SK-N-MC (cell line): ENCODE measurements around the gene RNF144B.

ENCODE experiments used
- DNase-seq: peaks from one replicate; pipeline ENCODE4 v3.0.0-alpha.2; 2011; ENCODE audit warnings: low read depth, low spot score
- H3K27ac ChIP-seq: fragments of 200-600 bp; sonication (generic); 2 replicates; pipeline ENCODE4 v1.5.1; 2016; ENCODE audit warnings: mixed run types
- H3K36me3 ChIP-seq: fragments of 200-600 bp; sonication (generic); 2 replicates; pipeline ENCODE4 v1.6.1; 2017; ENCODE audit warnings: antibody characterized with exemption, low read length, mixed read lengths; ENCODE audit not compliant: insufficient read depth
- H3K4me3 ChIP-seq: fragments of 200-600 bp; sonication (generic); 2 replicates; pipeline ENCODE4 v1.5.1; 2016
- H3K9ac ChIP-seq: fragments of 200-600 bp; sonication (generic); 2 replicates; pipeline ENCODE4 v1.8.0; 2017; ENCODE audit warnings: mixed run types, mixed read lengths; ENCODE audit not compliant: insufficient read length
- H3K9me3 ChIP-seq: fragments of 200-600 bp; sonication (generic); 2 replicates; pipeline ENCODE4 v1.6.1; 2017; ENCODE audit warnings: low read depth, mild to moderate bottlenecking, antibody characterized with exemption, low read length, moderate library complexity, mixed read lengths
- EZH2 ChIP-seq: fragments of 200-600 bp; sonication (generic); IDR thresholded peaks from one replicate; pipeline ENCODE4 v1.6.1; 2017; ENCODE audit warnings: antibody characterized with exemption
- FOXP2 ChIP-seq: optimal IDR thresholded peaks from 2 replicates; pipeline ENCODE3; 2011; ENCODE audit warnings: mild to moderate bottlenecking, moderate library complexity; ENCODE audit not compliant: insufficient read depth; ENCODE audit errors: extremely low read length, control extremely low read depth
- POLR2AphosphoS5 ChIP-seq: IDR thresholded peaks from 2 replicates; pipeline ENCODE4 v1.6.1; 2012; ENCODE audit warnings: mild to moderate bottlenecking, low read depth, low read length, borderline replicate concordance

Gene RNF144B

GRCh38 chr6:18383441-18383840, 3.7 kb upstream of the RNF144B start:
- DNase-seq = no peak
- H3K27ac ChIP-seq = no peak overlapping the region
- TF ChIP-seq POLR2AphosphoS5 = no peak
- TF ChIP-seq EZH2 = no peak
- TF ChIP-seq FOXP2 = no peak
- no peak overlapping the region for H3K9ac ChIP-seq
- H3K4me3 ChIP-seq = no peak overlapping the region
- H3K36me3 ChIP-seq = no peaks in the 10 kb centered on the region
- H3K9me3 ChIP-seq = no peaks in the 10 kb centered on the region

GRCh38 chr6:18384621-18385020, 2.5 kb upstream of the RNF144B start:
- Histone ChIP-seq H3K36me3 (no peaks in the 10 kb centered on the region), H3K27ac (no peak overlapping the region), H3K9me3 (no peaks in the 10 kb centered on the region), H3K4me3 (no peak overlapping the region), H3K9ac (no peak overlapping the region)
- no peak for DNase-seq
- TF ChIP-seq POLR2AphosphoS5 (no peak), FOXP2 (no peak), EZH2 (no peak)

- no peak for TF ChIP-seq EZH2
- no peak for TF ChIP-seq POLR2AphosphoS5
- TF ChIP-seq FOXP2 = no peak
- no peak for DNase-seq
- no peak overlapping the region for H3K27ac ChIP-seq
- H3K9me3 ChIP-seq = no peaks in the 10 kb centered on the region
- peak overlapping the region; percentile 61 for H3K9ac ChIP-seq
- H3K4me3 ChIP-seq = peak overlapping the region; percentile 86
- H3K36me3 ChIP-seq = no peaks in the 10 kb centered on the region
These were observed 713 bp upstream of the RNF144B start for GRCh38 chr6:18386298-18386976.

- Histone ChIP-seq H3K4me3 (peak overlapping the region; percentile 86), H3K9ac (no peak overlapping the region)
- no peak for DNase-seq
These were observed 1.1 kb downstream of the RNF144B start for GRCh38 chr6:18388271-18388670.

GRCh38 chr6:18388942-18389341, 1.8 kb downstream of the RNF144B start:
- Histone ChIP-seq H3K9me3 (no peaks in the 10 kb centered on the region), H3K36me3 (no peaks in the 10 kb centered on the region), H3K9ac (no peak overlapping the region), H3K27ac (0 out of 2 replicates have a peak overlapping the region, but pooled peaks have one; percentile 7), H3K4me3 (no peak overlapping the region)
- TF ChIP-seq EZH2 (no peak), FOXP2 (no peak), POLR2AphosphoS5 (no peak)
- DNase-seq = no peak

More at GRCh38 chr6:18388271-18388670, 1.1 kb downstream of the RNF144B start:
- Histone ChIP-seq H3K9me3 (no peaks in the 10 kb centered on the region), H3K27ac (no peak overlapping the region), H3K36me3 (no peaks in the 10 kb centered on the region)
- TF ChIP-seq POLR2AphosphoS5 (no peak), EZH2 (no peak), FOXP2 (no peak)

- Histone ChIP-seq H3K4me3 (no peak overlapping the region), H3K27ac (0 out of 2 replicates have a peak overlapping the region, but pooled peaks have one; percentile 7), H3K36me3 (no peaks in the 10 kb centered on the region), H3K9me3 (no peaks in the 10 kb centered on the region), H3K9ac (no peak overlapping the region)
- TF ChIP-seq FOXP2 (no peak), EZH2 (no peak), POLR2AphosphoS5 (no peak)
- no peak for DNase-seq
These were observed 2.3 kb downstream of the RNF144B start for GRCh38 chr6:18389479-18389878.

GRCh38 chr6:18390476-18390875, 3.3 kb downstream of the RNF144B start:
- no peaks in the 10 kb centered on the region for H3K9me3 ChIP-seq
- TF ChIP-seq POLR2AphosphoS5 = no peak
- no peak for TF ChIP-seq FOXP2
- TF ChIP-seq EZH2 = no peak
- no peak overlapping the region for H3K4me3 ChIP-seq
- H3K27ac ChIP-seq = no peak overlapping the region
- no peaks in the 10 kb centered on the region for H3K36me3 ChIP-seq
- no peak overlapping the region for H3K9ac ChIP-seq
- no peak for DNase-seq

GRCh38 chr6:18391023-18391422, 3.9 kb downstream of the RNF144B start:
- Histone ChIP-seq H3K4me3 (no peak overlapping the region), H3K27ac (no peak overlapping the region), H3K9ac (no peak overlapping the region), H3K9me3 (no peaks in the 10 kb centered on the region), H3K36me3 (no peaks in the 10 kb centered on the region)
- TF ChIP-seq FOXP2 = no peak
- TF ChIP-seq POLR2AphosphoS5 = no peak
- TF ChIP-seq EZH2 = no peak
- no peak for DNase-seq

- Histone ChIP-seq H3K4me3 (no peak overlapping the region), H3K27ac (no peak overlapping the region), H3K36me3 (no peaks in the 10 kb centered on the region), H3K9me3 (no peaks in the 10 kb centered on the region), H3K9ac (no peak overlapping the region)
- DNase-seq = no peak
- TF ChIP-seq FOXP2 (no peak), EZH2 (no peak), POLR2AphosphoS5 (no peak)
These were observed 5.3 kb downstream of the RNF144B start for GRCh38 chr6:18392346-18392877.
